Measurements from ENCODE around the gene PXYLP1. TPM values are rescaled to one million over a fixed set of nuclear protein-coding genes. Genes with fewer than 3 reads are reported as not detected.

The PXYLP1 gene
- total RNA-seq, 1 donor from 2014 or later, result 11.5 TPM

DNA sequence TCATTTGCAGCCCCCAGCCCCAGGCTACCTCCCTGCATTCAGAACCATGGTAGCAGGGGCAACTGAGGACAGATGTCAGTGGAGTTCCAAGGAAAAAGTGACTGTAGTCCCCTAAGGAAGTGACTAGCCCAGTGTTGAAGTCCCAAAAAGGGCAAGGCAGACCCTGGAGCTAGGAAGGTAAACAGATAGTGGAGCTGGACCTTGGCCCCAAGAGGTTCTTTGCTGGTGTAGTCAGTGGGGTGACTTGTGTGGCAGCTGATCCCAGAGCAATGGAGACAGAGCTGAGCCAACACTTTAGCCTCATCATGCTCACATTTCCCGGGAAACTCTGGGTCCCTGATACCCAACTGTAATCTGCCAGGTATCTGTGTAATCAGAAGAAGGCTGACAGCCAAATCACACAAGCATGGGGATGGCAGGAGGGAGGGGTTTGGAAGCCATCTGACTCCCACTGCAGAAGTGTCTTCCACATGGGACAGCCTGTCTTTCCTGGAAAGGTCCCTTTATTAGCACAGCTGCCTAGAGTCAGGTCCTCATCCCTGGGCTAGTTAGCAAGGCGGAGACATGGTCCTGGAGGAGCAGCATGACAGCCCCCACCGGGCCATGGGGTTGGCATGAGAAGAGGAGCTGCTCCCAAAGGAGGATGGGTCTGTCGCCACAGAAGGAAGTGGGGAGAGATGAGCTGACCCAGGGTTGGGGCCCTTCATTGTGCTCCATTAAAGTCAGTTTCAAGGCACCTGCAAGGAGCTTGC is 39.8 kb downstream of the PXYLP1 start:
- H3K27me3 ChIP-seq (ENCODE audit: control insufficient read depth, insufficient read depth, low read length), result no peaks in the 10 kb centered on the region
- TF ChIP-seq, protein P1, sequence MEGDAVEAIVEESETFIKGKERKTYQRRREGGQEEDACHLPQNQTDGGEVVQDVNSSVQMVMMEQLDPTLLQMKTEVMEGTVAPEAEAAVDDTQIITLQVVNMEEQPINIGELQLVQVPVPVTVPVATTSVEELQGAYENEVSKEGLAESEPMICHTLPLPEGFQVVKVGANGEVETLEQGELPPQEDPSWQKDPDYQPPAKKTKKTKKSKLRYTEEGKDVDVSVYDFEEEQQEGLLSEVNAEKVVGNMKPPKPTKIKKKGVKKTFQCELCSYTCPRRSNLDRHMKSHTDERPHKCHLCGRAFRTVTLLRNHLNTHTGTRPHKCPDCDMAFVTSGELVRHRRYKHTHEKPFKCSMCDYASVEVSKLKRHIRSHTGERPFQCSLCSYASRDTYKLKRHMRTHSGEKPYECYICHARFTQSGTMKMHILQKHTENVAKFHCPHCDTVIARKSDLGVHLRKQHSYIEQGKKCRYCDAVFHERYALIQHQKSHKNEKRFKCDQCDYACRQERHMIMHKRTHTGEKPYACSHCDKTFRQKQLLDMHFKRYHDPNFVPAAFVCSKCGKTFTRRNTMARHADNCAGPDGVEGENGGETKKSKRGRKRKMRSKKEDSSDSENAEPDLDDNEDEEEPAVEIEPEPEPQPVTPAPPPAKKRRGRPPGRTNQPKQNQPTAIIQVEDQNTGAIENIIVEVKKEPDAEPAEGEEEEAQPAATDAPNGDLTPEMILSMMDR (IDR thresholded peaks at IDR 0.05; ENCODE audit: insufficient read depth, low read length, poor library complexity, severe bottlenecking), result no peak
- H3K36me3 ChIP-seq (ENCODE audit: control insufficient read depth, insufficient read depth, low read length), result no peaks in the 10 kb centered on the region
- DNase-seq (ENCODE audit: low read depth), result no peak
- H3K4me3 ChIP-seq (ENCODE audit: low read depth, low read length), result no peak overlapping the region

DNA sequence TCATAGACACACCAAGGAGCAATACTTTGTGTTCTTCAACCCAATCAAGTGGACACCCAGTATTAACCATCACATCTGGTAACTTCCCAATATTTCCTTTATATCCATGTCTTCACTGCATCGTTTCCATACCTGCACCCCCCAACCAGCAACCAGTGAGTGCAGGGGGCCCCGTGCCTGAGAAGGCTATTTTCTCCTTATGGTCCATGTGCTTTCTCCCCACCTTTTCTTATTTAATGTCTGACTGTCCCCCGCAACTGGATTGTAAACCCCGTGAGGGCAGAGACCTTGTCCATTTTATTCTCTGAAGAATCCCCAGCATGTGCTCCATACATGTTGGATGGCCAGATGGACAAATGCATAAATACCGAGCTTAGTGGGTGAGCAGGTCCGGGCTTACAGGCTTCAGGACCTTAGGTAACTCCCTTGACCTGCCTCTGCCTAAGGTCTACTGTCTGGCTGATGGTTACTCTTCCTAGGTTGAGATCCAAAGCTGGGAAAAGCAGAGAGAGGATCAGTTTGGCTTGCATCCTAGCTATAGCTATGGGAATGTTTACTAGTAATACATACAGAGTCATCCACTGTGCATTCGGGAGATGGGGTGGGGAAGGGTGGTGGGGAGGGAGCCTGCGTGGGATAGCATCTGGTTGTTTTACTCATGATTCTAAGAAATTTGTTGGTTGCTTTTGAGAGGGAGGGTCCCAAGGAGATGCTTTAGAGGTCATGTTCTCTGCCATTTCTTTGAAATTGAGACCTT is 41.5 kb downstream of the PXYLP1 start:
- TF ChIP-seq, protein P1 (IDR thresholded peaks at IDR 0.05; ENCODE audit: insufficient read depth, low read length, poor library complexity, severe bottlenecking), result no peak
- no peak for DNase-seq (ENCODE audit: low read depth)
- Histone ChIP-seq H3K4me3 (ENCODE audit: low read depth, low read length) (no peak overlapping the region), H3K36me3 (ENCODE audit: control insufficient read depth, insufficient read depth, low read length) (no peaks in the 10 kb centered on the region), H3K27me3 (ENCODE audit: control insufficient read depth, insufficient read depth, low read length) (no peaks in the 10 kb centered on the region)

DNA sequence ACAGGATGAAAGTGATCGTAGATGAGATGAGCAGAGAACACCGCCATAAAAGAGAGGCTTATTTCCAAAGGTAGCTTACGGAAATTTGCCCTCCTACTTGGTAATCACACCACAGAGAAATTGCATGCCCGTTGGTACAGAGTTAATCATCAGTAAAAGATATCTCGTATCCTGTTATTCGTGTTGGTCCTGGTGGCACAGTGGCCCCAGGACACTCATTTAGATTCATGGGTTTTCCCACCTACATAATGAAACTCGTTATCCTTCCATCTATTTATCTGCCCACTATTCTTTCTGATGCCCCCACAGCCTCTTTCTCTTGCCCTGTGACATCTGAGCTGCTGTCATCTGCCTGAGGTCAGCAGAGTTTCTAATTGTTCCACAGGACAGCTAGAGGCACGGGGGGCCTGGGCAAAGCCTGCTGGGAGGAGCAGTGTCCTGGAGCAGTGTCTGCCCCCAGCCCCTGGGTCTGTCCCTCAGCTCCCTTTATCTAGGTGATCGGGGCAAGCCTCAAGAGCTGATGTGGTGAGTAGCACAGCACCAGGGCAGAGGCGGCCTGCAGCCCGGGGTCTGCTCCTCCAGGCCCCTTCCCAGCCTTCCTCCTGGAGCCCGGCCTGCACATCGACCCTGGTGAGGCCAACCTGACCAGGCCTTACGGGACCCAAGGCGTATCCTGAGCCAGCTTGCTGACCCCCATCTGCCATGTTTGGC is 42.2 kb downstream of the PXYLP1 start:
- H3K36me3 ChIP-seq (ENCODE audit: control insufficient read depth, insufficient read depth, low read length), result no peaks in the 10 kb centered on the region
- no peak overlapping the region for H3K4me3 ChIP-seq (ENCODE audit: low read depth, low read length)
- TF ChIP-seq, protein P1 (IDR thresholded peaks at IDR 0.05; ENCODE audit: insufficient read depth, low read length, poor library complexity, severe bottlenecking), result no peak
- H3K27me3 ChIP-seq (ENCODE audit: control insufficient read depth, insufficient read depth, low read length), result no peaks in the 10 kb centered on the region
- DNase-seq (ENCODE audit: low read depth), result no peak

DNA sequence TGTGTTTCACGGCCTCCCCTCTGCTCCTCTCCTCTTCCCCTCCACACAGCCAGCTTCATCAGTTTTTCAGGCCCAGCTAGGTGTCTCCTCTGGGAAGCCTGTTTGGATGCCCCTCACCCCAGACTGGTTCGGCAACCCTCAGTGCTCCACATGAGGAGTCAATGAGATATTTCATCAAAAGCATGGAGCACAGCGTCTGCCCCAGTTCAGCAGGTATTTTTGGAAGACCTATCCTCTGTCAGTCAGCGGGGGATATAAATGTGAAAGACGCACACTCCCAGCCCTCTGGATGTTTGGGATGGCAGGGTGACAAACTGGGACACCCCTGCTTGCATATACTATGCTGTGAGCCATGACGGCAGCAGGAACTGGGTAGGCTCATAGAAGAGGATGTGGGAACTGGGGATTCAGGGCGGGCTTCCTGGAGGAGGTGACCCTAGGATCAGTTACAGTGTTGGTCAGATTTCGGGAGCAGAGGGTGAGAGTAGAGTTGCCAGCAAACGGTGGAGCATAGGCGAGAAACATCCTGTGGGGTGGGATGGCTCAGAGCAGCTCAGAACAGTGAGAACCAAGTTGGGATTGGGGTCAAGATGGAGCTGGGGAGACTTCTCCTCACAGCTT is 42.9 kb downstream of the PXYLP1 start:
- TF ChIP-seq, protein P1 (IDR thresholded peaks at IDR 0.05; ENCODE audit: insufficient read depth, low read length, poor library complexity, severe bottlenecking), result no peak
- H3K27me3 ChIP-seq (ENCODE audit: control insufficient read depth, insufficient read depth, low read length), result no peaks in the 10 kb centered on the region
- DNase-seq (ENCODE audit: low read depth), result no peak
- no peaks in the 10 kb centered on the region for H3K36me3 ChIP-seq (ENCODE audit: control insufficient read depth, insufficient read depth, low read length)
- no peak overlapping the region for H3K4me3 ChIP-seq (ENCODE audit: low read depth, low read length)

DNA sequence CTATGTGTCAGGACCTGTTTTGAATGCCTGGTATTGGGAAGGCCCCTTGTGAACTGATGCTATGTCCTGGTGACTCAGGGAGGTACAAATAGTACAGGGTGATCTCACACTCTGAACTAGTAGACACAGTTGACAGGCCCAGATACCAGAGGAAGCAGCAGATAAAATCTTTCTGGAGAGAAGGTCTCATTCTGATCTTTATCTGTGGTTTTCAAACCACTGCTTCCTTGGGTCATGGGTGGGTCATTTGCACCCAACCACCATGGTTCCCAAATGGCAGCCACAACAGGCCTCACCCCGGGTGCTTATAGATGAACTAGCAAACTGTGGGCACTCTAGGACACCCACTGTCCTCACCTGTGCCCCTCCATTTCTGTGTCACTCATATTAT is 43.4 kb downstream of the PXYLP1 start:
- Histone ChIP-seq H3K4me3 (ENCODE audit: low read depth, low read length) (no peak overlapping the region), H3K27me3 (ENCODE audit: control insufficient read depth, insufficient read depth, low read length) (no peaks in the 10 kb centered on the region), H3K36me3 (ENCODE audit: control insufficient read depth, insufficient read depth, low read length) (no peaks in the 10 kb centered on the region)
- TF ChIP-seq, protein P1 (IDR thresholded peaks at IDR 0.05; ENCODE audit: insufficient read depth, low read length, poor library complexity, severe bottlenecking), result no peak
- peak; percentile 49 for DNase-seq (ENCODE audit: low read depth)
